ENCODE data around the gene POPDC2.

The POPDC2 gene

DNA sequence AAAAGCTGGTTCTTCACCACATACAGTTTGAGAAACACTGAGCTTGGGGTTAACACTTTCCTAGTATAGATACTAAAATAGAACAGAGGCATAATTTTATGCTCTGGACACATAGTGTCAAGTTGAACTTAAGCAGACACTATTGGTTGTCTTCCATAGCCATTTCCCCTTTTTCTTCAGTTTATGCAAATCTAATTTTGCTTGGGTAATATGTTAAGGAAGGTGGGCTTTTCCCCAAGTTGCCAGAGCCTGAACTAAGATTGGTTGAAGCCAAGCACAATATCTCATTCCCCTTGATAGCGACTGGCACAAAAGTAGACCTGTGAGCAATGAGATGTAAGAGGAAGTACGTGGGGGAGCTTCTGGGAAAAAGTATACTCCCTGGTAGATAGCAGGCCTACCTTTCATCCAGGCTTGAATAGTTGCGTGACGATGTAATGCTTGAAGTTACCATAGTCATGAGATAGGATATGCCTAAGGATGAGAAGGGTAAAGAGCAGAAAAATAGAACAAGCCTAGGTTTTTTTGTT, 4.5 kb upstream of the POPDC2 start:
- H3K9me3 ChIP-seq: no peaks in the 10 kb centered on the region
- TF ChIP-seq, protein P1, sequence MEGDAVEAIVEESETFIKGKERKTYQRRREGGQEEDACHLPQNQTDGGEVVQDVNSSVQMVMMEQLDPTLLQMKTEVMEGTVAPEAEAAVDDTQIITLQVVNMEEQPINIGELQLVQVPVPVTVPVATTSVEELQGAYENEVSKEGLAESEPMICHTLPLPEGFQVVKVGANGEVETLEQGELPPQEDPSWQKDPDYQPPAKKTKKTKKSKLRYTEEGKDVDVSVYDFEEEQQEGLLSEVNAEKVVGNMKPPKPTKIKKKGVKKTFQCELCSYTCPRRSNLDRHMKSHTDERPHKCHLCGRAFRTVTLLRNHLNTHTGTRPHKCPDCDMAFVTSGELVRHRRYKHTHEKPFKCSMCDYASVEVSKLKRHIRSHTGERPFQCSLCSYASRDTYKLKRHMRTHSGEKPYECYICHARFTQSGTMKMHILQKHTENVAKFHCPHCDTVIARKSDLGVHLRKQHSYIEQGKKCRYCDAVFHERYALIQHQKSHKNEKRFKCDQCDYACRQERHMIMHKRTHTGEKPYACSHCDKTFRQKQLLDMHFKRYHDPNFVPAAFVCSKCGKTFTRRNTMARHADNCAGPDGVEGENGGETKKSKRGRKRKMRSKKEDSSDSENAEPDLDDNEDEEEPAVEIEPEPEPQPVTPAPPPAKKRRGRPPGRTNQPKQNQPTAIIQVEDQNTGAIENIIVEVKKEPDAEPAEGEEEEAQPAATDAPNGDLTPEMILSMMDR (IDR thresholded peaks at IDR 0.05): no peak
- no peaks in the 10 kb centered on the region for H3K4me1 ChIP-seq (ENCODE audit: control insufficient read depth in 1 of 2, insufficient read depth in 1 of 2, low read depth in 1 of 2, low read length in 1 of 2)
- H3K27ac ChIP-seq: no peak overlapping the region
- no peaks in the 10 kb centered on the region for H3K27me3 ChIP-seq
- H3K36me3 ChIP-seq: peaks cover 27% of the 10 kb centered on the region
- H3K4me3 ChIP-seq (ENCODE audit: low read depth in 1 of 2, low read length in 1 of 2): no peak overlapping the region

DNA sequence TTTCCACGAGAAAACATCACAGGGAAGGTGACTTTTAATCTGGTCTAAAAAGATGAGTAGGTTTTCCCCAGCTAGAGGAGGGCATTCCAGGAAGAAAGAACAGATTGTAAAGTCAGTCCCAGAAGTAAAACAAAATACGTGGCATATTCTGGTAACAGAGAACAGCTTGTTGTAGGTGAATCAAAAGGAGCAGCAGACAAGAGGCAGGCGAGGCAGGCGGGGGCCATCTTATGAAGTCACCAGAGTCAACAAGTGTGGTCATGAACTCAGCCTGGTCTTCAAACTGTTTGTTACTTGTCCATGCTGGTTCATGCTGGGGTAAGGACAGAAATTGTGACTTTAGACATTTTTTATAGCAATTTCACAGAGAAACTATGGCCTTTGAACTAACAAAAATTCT, 4.0 kb upstream of the POPDC2 start:
- H3K4me1 ChIP-seq (ENCODE audit: control insufficient read depth in 1 of 2, insufficient read depth in 1 of 2, low read depth in 1 of 2, low read length in 1 of 2): no peaks in the 10 kb centered on the region
- H3K36me3 ChIP-seq: peaks cover 22% of the 10 kb centered on the region
- H3K27ac ChIP-seq: no peak overlapping the region
- H3K4me3 ChIP-seq (ENCODE audit: low read depth in 1 of 2, low read length in 1 of 2): no peak overlapping the region
- H3K9me3 ChIP-seq: no peaks in the 10 kb centered on the region
- H3K27me3 ChIP-seq: no peaks in the 10 kb centered on the region
- TF ChIP-seq, protein P1 (IDR thresholded peaks at IDR 0.05): no peak

DNA sequence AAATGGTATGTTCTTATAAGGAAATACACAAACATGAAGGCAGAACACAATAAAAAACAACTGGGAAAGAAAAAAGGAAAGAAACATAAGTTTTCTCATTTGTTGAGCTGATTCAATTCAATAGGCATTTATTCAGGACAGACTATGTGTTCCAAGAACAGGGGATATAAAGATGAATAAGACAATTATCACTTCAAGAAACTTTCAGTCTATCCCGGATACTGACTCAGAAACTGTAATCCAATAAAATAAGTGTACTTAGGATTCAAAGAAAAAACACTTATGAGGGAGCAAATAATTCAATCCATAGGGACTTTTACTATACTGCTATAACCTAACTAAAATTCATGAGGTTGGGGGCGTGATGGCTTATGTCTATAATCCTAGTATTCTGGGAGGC, 3.5 kb upstream of the POPDC2 start:
- no peaks in the 10 kb centered on the region for H3K9me3 ChIP-seq
- no peak overlapping the region for H3K4me3 ChIP-seq (ENCODE audit: low read depth in 1 of 2, low read length in 1 of 2)
- no peaks in the 10 kb centered on the region for H3K4me1 ChIP-seq (ENCODE audit: control insufficient read depth in 1 of 2, insufficient read depth in 1 of 2, low read depth in 1 of 2, low read length in 1 of 2)
- peaks cover 17% of the 10 kb centered on the region for H3K36me3 ChIP-seq
- H3K27me3 ChIP-seq: no peaks in the 10 kb centered on the region
- TF ChIP-seq, protein P1 (IDR thresholded peaks at IDR 0.05): no peak
- H3K27ac ChIP-seq: no peak overlapping the region

DNA sequence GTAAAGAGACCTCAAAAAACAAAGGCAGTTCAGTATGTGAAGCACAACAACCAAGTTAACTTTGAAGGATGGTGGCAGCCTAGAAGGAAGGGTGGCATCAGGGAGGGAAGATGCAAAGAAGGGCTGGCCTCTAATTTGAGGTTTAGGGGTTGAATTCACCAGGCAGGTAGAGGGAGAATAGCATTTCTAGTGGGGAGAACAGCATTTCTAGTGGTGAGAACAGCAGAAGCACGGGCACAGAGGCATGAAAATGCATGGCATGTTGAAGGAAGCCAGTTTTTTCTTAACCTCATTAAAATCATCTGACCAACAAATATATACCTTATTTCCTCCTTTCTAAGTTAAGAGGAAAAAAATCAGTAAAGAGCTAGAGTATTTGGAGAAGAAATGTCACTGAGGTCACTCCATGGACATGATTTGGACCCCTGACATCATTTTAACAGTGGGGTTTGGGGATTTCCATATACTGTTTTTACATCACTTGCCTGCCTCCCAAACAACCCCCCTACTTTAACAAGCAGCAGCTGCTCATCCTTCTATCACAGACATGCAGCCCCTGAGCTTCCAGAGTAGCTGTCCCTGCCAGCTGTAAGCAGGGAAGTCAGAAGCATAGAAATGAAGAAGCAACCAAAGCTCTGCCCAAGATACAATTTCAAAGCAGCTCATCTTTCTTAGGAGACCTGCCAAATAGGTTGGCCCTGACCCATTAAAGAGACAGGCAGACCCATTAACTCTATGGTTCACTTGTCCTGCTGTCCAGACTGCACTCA, 2.4 kb upstream of the POPDC2 start:
- H3K27ac ChIP-seq: no peak overlapping the region
- TF ChIP-seq, protein P1 (IDR thresholded peaks at IDR 0.05): no peak
- no peaks in the 10 kb centered on the region for H3K9me3 ChIP-seq
- H3K4me3 ChIP-seq (ENCODE audit: low read depth in 1 of 2, low read length in 1 of 2): no peak overlapping the region
- H3K36me3 ChIP-seq: peaks cover 8% of the 10 kb centered on the region
- H3K27me3 ChIP-seq: no peaks in the 10 kb centered on the region
- no peaks in the 10 kb centered on the region for H3K4me1 ChIP-seq (ENCODE audit: control insufficient read depth in 1 of 2, insufficient read depth in 1 of 2, low read depth in 1 of 2, low read length in 1 of 2)

DNA sequence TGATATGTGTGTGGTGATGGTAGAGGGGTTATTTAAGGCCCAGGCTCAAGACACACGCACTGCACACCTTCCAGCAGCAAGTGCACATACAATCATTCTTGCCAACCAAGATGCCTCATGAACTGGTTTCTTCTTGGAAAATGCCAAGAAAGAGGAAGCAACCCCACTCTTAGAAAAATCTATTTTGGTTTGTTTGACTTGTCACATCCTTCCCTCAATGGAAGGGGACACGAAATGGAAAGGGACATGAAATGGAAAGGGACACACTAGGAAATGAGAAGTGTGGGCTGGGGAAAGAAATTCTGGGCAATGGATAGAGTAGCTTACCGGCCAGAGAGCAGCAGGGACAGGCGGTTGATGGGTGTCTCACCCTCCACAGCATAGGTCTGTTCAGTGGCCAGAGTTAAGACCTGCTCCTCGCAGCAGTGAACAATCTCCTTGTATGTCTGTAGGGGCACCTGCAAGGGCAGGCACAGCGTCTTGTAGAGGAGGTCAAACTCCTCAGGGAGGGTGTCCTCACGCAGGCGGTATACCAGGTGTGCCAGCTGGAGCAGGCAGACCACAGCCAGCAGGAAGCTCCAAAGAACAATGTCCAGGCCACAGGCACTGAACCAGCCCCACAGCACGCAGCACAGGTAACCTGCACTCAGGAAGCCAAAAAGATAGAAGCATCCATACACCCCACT, 640 bp downstream of the POPDC2 start:
- Histone ChIP-seq H3K9me3 (no peaks in the 10 kb centered on the region), H3K4me3 (ENCODE audit: low read depth in 1 of 2, low read length in 1 of 2) (no peak overlapping the region), H3K27ac (no peak overlapping the region), H3K27me3 (no peaks in the 10 kb centered on the region), H3K4me1 (ENCODE audit: control insufficient read depth in 1 of 2, insufficient read depth in 1 of 2, low read depth in 1 of 2, low read length in 1 of 2) (no peaks in the 10 kb centered on the region), H3K36me3 (no peaks in the 10 kb centered on the region)
- TF ChIP-seq, protein P1 (IDR thresholded peaks at IDR 0.05): no peak

Data from neutrophil (primary cell).